ENCODE measurements around the gene POLH. TPM values are rescaled to one million over a fixed set of nuclear protein-coding genes. Genes with fewer than 3 reads are reported as not detected.
A peak's percentile ranks its signal among the peaks of the same experiment; 100 is the strongest.
"Not testable (repeated sequence)": the region's sequence is repeated elsewhere in the genome, so short reads cannot be mapped to it uniquely, and the experiment has no call there.

The POLH gene
- 10 to 100 TPM; 10.5 to 13.3 TPM for total RNA-seq
- 10 to 100 TPM in 1 of 2 donors, 1 to 10 TPM in 1; 9.5 to 18.0 TPM for polyA plus RNA-seq (ENCODE audit: insufficient read length in 2 of 2)
- long read RNA-seq, donor 1, partial matches to known transcripts: 0 of 3 reads
- long read RNA-seq, donor 1, other reads (novel, unspliced or antisense): 0 of 3 reads
- long read RNA-seq, donor 2: 0 reads
- long read RNA-seq, donor 3, partial matches to known transcripts: 0 of 2 reads
- long read RNA-seq, donor 3, other reads (novel, unspliced or antisense): 0 of 2 reads
- long read RNA-seq, donor 4, partial matches to known transcripts: 0 of 2 reads
- long read RNA-seq, donor 4, other reads (novel, unspliced or antisense): 0 of 2 reads

GRCh38 chr6:43575772-43576551, at the start of gene POLH, which contains the start of gene XPO5:
TSS of gene POLH (plus strand) at chr6:43576185. CDS start at chr6:43582320, 6,135 bp downstream.
TSS of gene XPO5 (minus strand) at chr6:43576038. CDS start at chr6:43575864, 174 bp downstream.
- Histone ChIP-seq H3K4me3 (ENCODE audit: low read depth, low read length) (peak within 1 kb of the TSS; percentile 96), H3K36me3 (ENCODE audit: control insufficient read depth, insufficient read depth, low read length) (peaks cover 8% of the 10 kb centered on the region), H3K9me3 (ENCODE audit: control insufficient read depth, insufficient read depth, low read length) (no peaks in the 10 kb centered on the region), H3K27me3 (ENCODE audit: control insufficient read depth, insufficient read depth, low read length) (no peaks in the 10 kb centered on the region), H3K27ac (ENCODE audit: low read depth, low read length) (peak within 1 kb of the TSS; percentile 80), H3K4me1 (ENCODE audit: control insufficient read depth, insufficient read depth, low read length) (peaks cover 16% of the 10 kb centered on the region)
- under 1% methylated on average over 75 of the region's 76 CpGs for WGBS (ENCODE audit: insufficient coverage)
- peak; percentile 76 to 97 (median 87) for DNase-seq (ENCODE audit: low read depth in 4 of 6, low spot score in 6 of 6)

- peaks cover 54% of the 10 kb centered on the region for H3K36me3 ChIP-seq (ENCODE audit: control insufficient read depth, insufficient read depth, low read length)
- H3K4me1 ChIP-seq (ENCODE audit: control insufficient read depth, insufficient read depth, low read length): no peaks in the 10 kb centered on the region
- H3K9me3 ChIP-seq (ENCODE audit: control insufficient read depth, insufficient read depth, low read length): no peaks in the 10 kb centered on the region
- no peak overlapping the region for H3K27ac ChIP-seq (ENCODE audit: low read depth, low read length)
- no CpG with 5 or more reads among the region's 1 CpG for WGBS (ENCODE audit: insufficient coverage)
- no peaks in the 10 kb centered on the region for H3K27me3 ChIP-seq (ENCODE audit: control insufficient read depth, insufficient read depth, low read length)
- DNase-seq (ENCODE audit: low read depth in 4 of 6, low spot score in 6 of 6): no peak
- H3K4me3 ChIP-seq (ENCODE audit: low read depth, low read length): no peak overlapping the region
Observed at GRCh38 chr6:43532201-43532600, 43.8 kb upstream of the POLH start.

DNA sequence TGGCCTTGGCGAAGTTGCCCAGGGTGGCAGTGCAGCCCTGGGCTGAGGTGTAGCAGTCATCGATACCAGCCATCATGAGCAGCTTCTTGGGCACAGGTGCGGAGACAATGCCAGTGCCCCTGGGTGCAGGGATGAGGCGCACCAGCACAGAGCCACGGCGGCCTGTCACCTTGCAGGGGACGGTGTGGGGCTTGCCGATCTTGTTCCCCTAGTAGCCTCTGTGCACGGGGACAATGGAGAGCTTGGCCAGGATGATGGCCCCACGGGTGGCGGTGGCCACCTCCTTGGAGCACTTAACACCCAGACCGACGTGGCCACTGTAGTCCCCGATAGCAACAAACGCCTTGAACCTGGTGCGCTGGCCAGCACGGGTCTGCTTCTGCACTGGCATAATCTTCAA, 37.0 kb upstream of the POLH start:
- H3K27me3 ChIP-seq (ENCODE audit: control insufficient read depth, insufficient read depth, low read length); H3K4me3 ChIP-seq (ENCODE audit: low read depth, low read length); DNase-seq (ENCODE audit: low read depth in 4 of 6, low spot score in 6 of 6); H3K27ac ChIP-seq (ENCODE audit: low read depth, low read length); H3K4me1 ChIP-seq (ENCODE audit: control insufficient read depth, insufficient read depth, low read length); H3K9me3 ChIP-seq (ENCODE audit: control insufficient read depth, insufficient read depth, low read length): not testable (repeated sequence)
- WGBS (ENCODE audit: insufficient coverage): 98% methylated on average over 8 of the region's 17 CpGs
- peaks cover 59% of the 10 kb centered on the region for H3K36me3 ChIP-seq (ENCODE audit: control insufficient read depth, insufficient read depth, low read length)

- DNase-seq (ENCODE audit: low read depth in 4 of 6, low spot score in 6 of 6); H3K27me3 ChIP-seq (ENCODE audit: control insufficient read depth, insufficient read depth, low read length); H3K9me3 ChIP-seq (ENCODE audit: control insufficient read depth, insufficient read depth, low read length); H3K27ac ChIP-seq (ENCODE audit: low read depth, low read length); H3K4me3 ChIP-seq (ENCODE audit: low read depth, low read length); H3K4me1 ChIP-seq (ENCODE audit: control insufficient read depth, insufficient read depth, low read length): not testable (repeated sequence)
- H3K36me3 ChIP-seq (ENCODE audit: control insufficient read depth, insufficient read depth, low read length): peaks cover 61% of the 10 kb centered on the region
- WGBS (ENCODE audit: insufficient coverage): 95% methylated on average over 16 of the region's 20 CpGs
Observed at GRCh38 chr6:43539409-43539808, 36.6 kb upstream of the POLH start.

GRCh38 chr6:43540507-43540906, 35.5 kb upstream of the POLH start:
- Histone ChIP-seq H3K27ac (ENCODE audit: low read depth, low read length) (no peak overlapping the region), H3K36me3 (ENCODE audit: control insufficient read depth, insufficient read depth, low read length) (peaks cover 60% of the 10 kb centered on the region), H3K27me3 (ENCODE audit: control insufficient read depth, insufficient read depth, low read length) (no peaks in the 10 kb centered on the region), H3K4me1 (ENCODE audit: control insufficient read depth, insufficient read depth, low read length) (no peaks in the 10 kb centered on the region), H3K4me3 (ENCODE audit: low read depth, low read length) (no peak overlapping the region), H3K9me3 (ENCODE audit: control insufficient read depth, insufficient read depth, low read length) (no peaks in the 10 kb centered on the region)
- WGBS (ENCODE audit: insufficient coverage): 98% methylated on average over 4 of the region's 5 CpGs
- no peak for DNase-seq (ENCODE audit: low read depth in 4 of 6, low spot score in 6 of 6)

DNA sequence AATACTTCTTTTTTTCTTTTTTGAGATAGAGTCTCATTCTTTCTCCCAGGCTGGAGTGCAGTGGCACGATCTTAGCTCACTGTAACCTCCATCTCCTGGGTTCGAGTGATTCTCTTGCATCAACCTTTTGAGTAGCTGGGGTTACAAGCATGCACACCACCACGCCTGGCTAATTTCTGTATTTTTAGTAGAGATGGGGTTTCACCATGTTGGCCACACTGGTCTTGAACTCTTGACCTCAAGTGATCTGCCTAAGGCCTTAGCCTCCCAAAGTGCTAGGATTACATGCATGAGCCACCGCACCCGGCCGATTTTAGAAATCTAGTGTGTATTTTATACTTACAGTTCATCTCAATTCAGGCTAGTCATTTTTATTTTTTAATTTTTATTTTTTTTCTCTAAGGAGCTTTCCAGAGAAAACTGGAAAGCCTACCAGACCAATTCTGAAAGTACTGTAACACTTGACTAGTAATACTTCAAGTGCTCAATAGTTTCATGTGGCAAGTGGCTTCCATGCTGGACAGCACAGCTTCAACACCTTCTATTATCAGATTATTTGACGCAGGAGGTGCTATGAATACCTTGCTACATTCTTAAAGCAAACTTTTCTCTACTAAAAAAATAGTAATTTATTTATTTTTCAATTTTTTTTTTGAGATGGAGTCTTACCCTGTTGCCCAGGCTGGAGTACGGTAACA, 34.1 kb upstream of the POLH start:
- H3K36me3 ChIP-seq (ENCODE audit: control insufficient read depth, insufficient read depth, low read length): peaks cover 57% of the 10 kb centered on the region
- H3K4me3 ChIP-seq (ENCODE audit: low read depth, low read length): no peak overlapping the region
- WGBS (ENCODE audit: insufficient coverage): 100% methylated on average over 3 of the region's 8 CpGs
- no peaks in the 10 kb centered on the region for H3K27me3 ChIP-seq (ENCODE audit: control insufficient read depth, insufficient read depth, low read length)
- DNase-seq (ENCODE audit: low read depth in 4 of 6, low spot score in 6 of 6): no peak
- no peaks in the 10 kb centered on the region for H3K4me1 ChIP-seq (ENCODE audit: control insufficient read depth, insufficient read depth, low read length)
- no peak overlapping the region for H3K27ac ChIP-seq (ENCODE audit: low read depth, low read length)
- no peaks in the 10 kb centered on the region for H3K9me3 ChIP-seq (ENCODE audit: control insufficient read depth, insufficient read depth, low read length)

- 89% methylated on average over 3 of the region's 4 CpGs for WGBS (ENCODE audit: insufficient coverage)
- peaks cover 58% of the 10 kb centered on the region for H3K36me3 ChIP-seq (ENCODE audit: control insufficient read depth, insufficient read depth, low read length)
Observed at GRCh38 chr6:43544461-43544860, 31.5 kb upstream of the POLH start.

GRCh38 chr6:43547222-43547621, 28.8 kb upstream of the POLH start:
- Histone ChIP-seq H3K36me3 (ENCODE audit: control insufficient read depth, insufficient read depth, low read length) (peaks cover 58% of the 10 kb centered on the region), H3K27ac (ENCODE audit: low read depth, low read length) (no peak overlapping the region)

More at GRCh38 chr6:43544461-43544860, 31.5 kb upstream of the POLH start:
- Histone ChIP-seq H3K9me3 (ENCODE audit: control insufficient read depth, insufficient read depth, low read length) (no peaks in the 10 kb centered on the region), H3K27me3 (ENCODE audit: control insufficient read depth, insufficient read depth, low read length) (no peaks in the 10 kb centered on the region), H3K27ac (ENCODE audit: low read depth, low read length) (no peak overlapping the region), H3K4me3 (ENCODE audit: low read depth, low read length) (no peak overlapping the region), H3K4me1 (ENCODE audit: control insufficient read depth, insufficient read depth, low read length) (no peaks in the 10 kb centered on the region)
- no peak for DNase-seq (ENCODE audit: low read depth in 4 of 6, low spot score in 6 of 6)

DNA sequence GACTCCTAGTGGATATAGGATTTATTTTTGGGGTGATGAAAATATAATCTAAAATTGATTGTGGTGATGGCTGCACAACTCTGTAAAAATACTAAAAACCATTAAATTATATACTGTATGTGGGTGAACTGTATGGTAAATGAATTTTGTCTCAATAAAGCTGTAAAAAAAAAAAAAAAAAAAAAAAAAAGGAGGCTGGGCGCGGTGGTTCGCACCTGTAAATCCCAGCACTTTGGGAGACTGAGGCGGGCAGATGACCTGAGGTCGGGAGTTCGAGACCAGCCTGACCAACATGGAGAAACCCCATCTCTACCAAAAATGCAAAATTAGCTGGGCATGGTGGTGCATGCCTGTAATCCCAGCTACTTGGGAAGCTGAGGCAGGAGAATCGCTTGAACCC, 18.4 kb upstream of the POLH start:
- no CpG with 5 or more reads among the region's 7 CpGs for WGBS (ENCODE audit: insufficient coverage)

More at GRCh38 chr6:43547222-43547621, 28.8 kb upstream of the POLH start:
- WGBS (ENCODE audit: insufficient coverage): no CpG with 5 or more reads among the region's 3 CpGs
- Histone ChIP-seq H3K9me3 (ENCODE audit: control insufficient read depth, insufficient read depth, low read length) (no peaks in the 10 kb centered on the region), H3K27me3 (ENCODE audit: control insufficient read depth, insufficient read depth, low read length) (no peaks in the 10 kb centered on the region), H3K4me3 (ENCODE audit: low read depth, low read length) (no peak overlapping the region), H3K4me1 (ENCODE audit: control insufficient read depth, insufficient read depth, low read length) (no peaks in the 10 kb centered on the region)
- no peak for DNase-seq (ENCODE audit: low read depth in 4 of 6, low spot score in 6 of 6)

More for the DNA sequence above, 18.4 kb upstream of the POLH start:
- not testable (repeated sequence) for H3K4me1 ChIP-seq (ENCODE audit: control insufficient read depth, insufficient read depth, low read length); H3K9me3 ChIP-seq (ENCODE audit: control insufficient read depth, insufficient read depth, low read length); H3K27me3 ChIP-seq (ENCODE audit: control insufficient read depth, insufficient read depth, low read length); H3K4me3 ChIP-seq (ENCODE audit: low read depth, low read length); H3K27ac ChIP-seq (ENCODE audit: low read depth, low read length); DNase-seq (ENCODE audit: low read depth in 4 of 6, low spot score in 6 of 6)
- peaks cover 54% of the 10 kb centered on the region for H3K36me3 ChIP-seq (ENCODE audit: control insufficient read depth, insufficient read depth, low read length)

All from spinal cord (tissue), 10 donors.